K562 (cell line): Measurements from ENCODE around the gene CRK. TPM values are rescaled to one million over a fixed set of nuclear protein-coding genes. Genes with fewer than 3 reads are reported as not detected.

Experiments
- ATAC-seq: fragments of 200-7000 bp; cut with Tn5 transposase; 3 replicates; pipeline ENCODE4 v1.9.1; 2020; ENCODE audit warnings: moderate library complexity
- BruUV-seq: library from RNA; stranded (reverse); fragments of 400-500 nt; replicated peaks from 2 replicates; lab custom pipeline; 2021; lab: Mats Ljungman, UMichigan
- CTCF ChIA-PET: fragments of 300-600 bp; formaldehyde crosslinking; extraction: SDS; loops from one replicate; lab custom pipeline; 2021; ENCODE audit warnings: low intra/inter-chr PET ratio; lab: Yijun Ruan, JAX
- POLR2A ChIA-PET: fragments of 300-600, 350-650 bp; sonication (Branson Sonifier 250); formaldehyde crosslinking; extraction: SDS; loops from one replicate; lab custom pipeline; 2021; ENCODE audit warnings: antibody characterized with exemption, inconsistent platforms; lab: Yijun Ruan, JAX
- DNase-seq, 4 experiments: peaks; one replicate each; pipeline versions ENCODE4 v3.0.0 to v3.0.0-alpha.2; 2011 to 2018; ENCODE audit warnings: low spot score in 3 of 4, mixed read lengths in 3 of 4; ENCODE audit errors: extremely low read depth in 1 of 4
- FAIRE-seq: peaks from 2 replicates; lab custom pipeline; 2011; peaks lifted over from hg19 to GRCh38; lab: Jason Lieb, UNC
- H2AFZ ChIP-seq: 2 replicates; pipeline ENCODE4 v1.6.0; 2011; ENCODE audit warnings: low read depth, low read length, control low read depth, inconsistent platforms
- H3K27ac ChIP-seq: fragments of 200-600 bp; 3 replicates; pipeline ENCODE4 v1.8.0; 2011; ENCODE audit warnings: low read depth, mild to moderate bottlenecking, control low read depth, inconsistent platforms, low read length, moderate library complexity, mixed read lengths; ENCODE audit errors: extremely low read depth
- H3K27me3 ChIP-seq, 2 experiments: fragments of 300-600 bp in 1 of 2; 2 replicates in 1 of 2; 3 replicates in 1 of 2; pipeline versions ENCODE4 v1.6.0 to v1.8.0; 2011; ENCODE audit warnings: inconsistent platforms in 2 of 2, low read length in 2 of 2, mild to moderate bottlenecking in 1 of 2, mixed read lengths in 1 of 2, moderate library complexity in 1 of 2; ENCODE audit not compliant: control insufficient read depth in 2 of 2, insufficient read depth in 2 of 2
- H3K36me3 ChIP-seq: fragments of 300-600 bp; 3 replicates; pipeline ENCODE4 v1.8.0; 2011; ENCODE audit warnings: mild to moderate bottlenecking, low read length, inconsistent platforms; ENCODE audit not compliant: control insufficient read depth, insufficient read depth
- H3K4me1 ChIP-seq, 2 experiments: fragments of 200-600 bp in 1 of 2; replicated peaks in 1 of 2; 2 replicates in 1 of 2; 3 replicates in 1 of 2; pipeline versions ENCODE4 v1.5.1 to v1.8.0; 2011; ENCODE audit warnings: inconsistent platforms in 2 of 2, low read length in 2 of 2, mild to moderate bottlenecking in 1 of 2, mixed read lengths in 1 of 2, moderate library complexity in 1 of 2; ENCODE audit not compliant: control insufficient read depth in 2 of 2, insufficient read depth in 2 of 2
- H3K4me2 ChIP-seq: 2 replicates; pipeline ENCODE4 v1.6.1; 2011; ENCODE audit warnings: low read length, control low read depth, inconsistent platforms, mixed read lengths; ENCODE audit not compliant: insufficient read depth
- H3K4me3 ChIP-seq: fragments of 200-600 bp; sonication (generic), shearing (Covaris generic); 2 replicates; pipeline ENCODE4 v1.5.1; 2016; ENCODE audit warnings: control low read depth, inconsistent platforms
- H3K79me2 ChIP-seq: fragments of 200-600 bp; 3 replicates; pipeline ENCODE4 v1.8.0; 2011; ENCODE audit warnings: low read length, inconsistent platforms; ENCODE audit not compliant: control insufficient read depth, insufficient read depth
- H3K9ac ChIP-seq, 2 experiments: 2 replicates each; pipeline versions ENCODE4 v1.6.0 to v1.6.1; 2011; ENCODE audit warnings: low read depth in 2 of 2, low read length in 2 of 2, control low read depth in 1 of 2, inconsistent platforms in 1 of 2, mild to moderate bottlenecking in 1 of 2, mixed read lengths in 1 of 2; ENCODE audit not compliant: insufficient read depth in 1 of 2
- H3K9me1 ChIP-seq: one replicate; pipeline ENCODE4 v1.6.0; 2011; ENCODE audit warnings: inconsistent platforms, mild to moderate bottlenecking, low read length, moderate library complexity; ENCODE audit not compliant: control insufficient read depth, insufficient read depth
- H3K9me3 ChIP-seq: replicated peaks from 2 replicates; pipeline ENCODE4 v1.5.1; 2011; ENCODE audit warnings: low read depth, low read length, inconsistent platforms; ENCODE audit not compliant: control insufficient read depth, insufficient read depth
- H4K20me1 ChIP-seq: replicated peaks from 2 replicates; pipeline ENCODE4 v1.6.1; 2011; ENCODE audit warnings: low read length, inconsistent platforms, mixed read lengths; ENCODE audit not compliant: control insufficient read depth, insufficient read depth
- KDM4B ChIP-seq, 2 experiments: fragments of 450-650 bp in 1 of 2; sonication (generic) in 1 of 2; IDR thresholded peaks; 2 replicates each; pipeline ENCODE4 v1.6.1; 2016 to 2017; ENCODE audit warnings: borderline replicate concordance in 2 of 2, antibody characterized with exemption in 1 of 2, low read depth in 1 of 2, mild to moderate bottlenecking in 1 of 2
- MIER1 ChIP-seq: fragments of 450-650 bp; IDR thresholded peaks from 2 replicates; pipeline ENCODE4 v1.6.1; 2016; ENCODE audit warnings: antibody characterized with exemption, mild to moderate bottlenecking, low read depth
- NRF1 ChIP-seq, 2 experiments: fragments of 450-650 bp; IDR thresholded peaks in 1 of 2; conservative IDR thresholded peaks in 1 of 2; 2 replicates each; pipeline ENCODE4 v1.6.1; 2014; ENCODE audit warnings: mild to moderate bottlenecking in 2 of 2
- OTX1 ChIP-seq: fragments of 450-650 bp; formaldehyde crosslinking; IDR thresholded peaks from 2 replicates; pipeline ENCODE4 v1.4.0; 2022; ENCODE audit warnings: mild to moderate bottlenecking
- PHF21A ChIP-seq: fragments of 450-650 bp; IDR thresholded peaks from 2 replicates; pipeline ENCODE4 v1.6.1; 2017; ENCODE audit warnings: low read depth, borderline replicate concordance
- PHTF2 ChIP-seq: fragments of 250-450 bp; sonication (Bioruptor Pico); IDR thresholded peaks from 2 replicates; pipeline ENCODE4 v1.5.0; 2021; ENCODE audit warnings: mild to moderate bottlenecking
- SAFB ChIP-seq: fragments of 200-400 bp; formaldehyde crosslinking; IDR thresholded peaks from 2 replicates; pipeline ENCODE4 v1.6.1; 2017; ENCODE audit warnings: low read depth, low read length, borderline replicate concordance
- SRSF9 ChIP-seq: fragments of 200-400 bp; formaldehyde crosslinking; IDR thresholded peaks from 2 replicates; pipeline ENCODE4 v1.6.1; 2017; ENCODE audit warnings: low read depth, low read length, borderline replicate concordance
- ZFX ChIP-seq: sonication (generic); formaldehyde crosslinking; IDR thresholded peaks from 2 replicates; pipeline ENCODE4 v1.8.0; 2022; ENCODE audit warnings: mild to moderate bottlenecking, missing genetic modification reagents, moderate library complexity
- WGBS: fragments of 100-300 bp; shearing (Covaris generic); methylation state at CpG from one replicate; pipeline ENCODE4 v1.1.6; 2016; ENCODE audit warnings: low coverage, mixed read lengths; ENCODE audit not compliant: insufficient coverage; ENCODE audit errors: missing lambda C conversion rate; 5-methylcytosine and 5-hydroxymethylcytosine counted together
- in situ Hi-C: fragments of 300-500 bp; cut with MboI; formaldehyde crosslinking; loops from 4 replicates; pipeline ENCODE4 v1.15.0; 2018; ENCODE audit warnings: inconsistent platforms, mixed read lengths
- intact Hi-C: fragments of 100-400 bp; cut with micrococcal nuclease; formaldehyde crosslinking; loops from 2 replicates; pipeline ENCODE4 v1.14.2; 2022
- polyA plus RNA-seq, 8 experiments: library from polyadenylated mRNA; depleted of rRNA in 4 of 8; stranded (reverse) in 5 of 8; unstranded in 3 of 8; fragments of >200 nt; fragmentation: Nextera tagmentation in 2 of 8; fragmentation: Illumina TruSeq in 1 of 8; extraction: Ambion mirVana in 2 of 8; extraction: Trizol in 1 of 8; gene quantifications; 2 replicates each; pipeline versions ENCODE4 v1.2.1 to v1.2.3, GENCODE V29; 2011 to 2014; ENCODE audit warnings: inconsistent platforms in 1 of 8, missing spikeins in 1 of 8
- total RNA-seq, 7 experiments: library from RNA; depleted of rRNA in 6 of 7; stranded (reverse); fragments of >200 nt in 6 of 7; fragmentation: Illumina TruSeq in 2 of 7; extraction: Trizol in 2 of 7; gene quantifications; 2 replicates each; pipeline versions ENCODE4 v1.2.1 to v1.2.3, GENCODE V29; 2011 to 2021; ENCODE audit warnings: low replicate concordance in 1 of 7
- TF ChIP-seq, protein P1 (sequence below): fragments of 450-650 bp; formaldehyde crosslinking; IDR thresholded peaks from 2 replicates; pipeline ENCODE4 v1.4.0; 2022; ENCODE audit warnings: mild to moderate bottlenecking, moderate library complexity
- TF ChIP-seq, protein P2 (sequence below): fragments of 450-650 bp; formaldehyde crosslinking; IDR thresholded peaks from 2 replicates; pipeline ENCODE4 v1.4.0; 2020; ENCODE audit warnings: mild to moderate bottlenecking, moderate library complexity

Gene CRK
- total and polyA plus RNA-seq, 9 of the 15 experiments (the other 6 are each of a cell fraction or from before 2014, with no cell fraction given) = 13.1 to 40.2 (median 26.1) TPM

DNA sequence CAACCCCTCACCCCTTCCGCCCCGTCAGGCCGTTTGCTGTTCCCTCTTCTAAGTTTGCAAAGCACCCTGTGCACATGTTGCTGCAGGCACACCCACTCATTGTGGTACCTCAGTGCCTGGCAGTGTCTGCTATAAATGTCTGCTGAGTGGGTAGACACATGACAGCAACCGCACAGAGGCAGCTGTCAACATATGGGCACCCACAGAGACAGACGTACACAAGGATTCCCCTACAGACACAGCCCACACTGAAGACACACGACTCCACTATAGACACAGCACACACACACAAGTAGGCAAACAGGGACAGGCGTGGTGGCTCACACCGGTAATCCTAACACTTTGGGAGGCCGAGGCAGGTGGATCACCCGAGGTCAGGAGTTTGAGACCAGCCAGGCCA is 17.8 kb upstream of the CRK start:
- H3K4me2 ChIP-seq = no peak overlapping the region
- H2AFZ ChIP-seq = no peak overlapping the region
- no peak overlapping the region for H3K4me3 ChIP-seq
- FAIRE-seq = no peak
- no peak for ATAC-seq
- H3K9ac ChIP-seq = no peak overlapping the region
- peaks cover 0 to 14% of the 10 kb centered on the region in 2 experiments; a peak in 2 of 5 replicates for H3K4me1 ChIP-seq
- H3K27me3 ChIP-seq = no peaks in the 10 kb centered on the region
- CTCF ChIA-PET = no interaction called here
- 75% methylated on average over 9 of the region's 10 CpGs for WGBS
- H3K9me3 ChIP-seq = no peaks in the 10 kb centered on the region
- no peaks in the 10 kb centered on the region for H4K20me1 ChIP-seq
- no TSS peak for BruUV-seq
- TF ChIP-seq MIER1 (no peak), OTX1 (no peak), KDM4B (IDR thresholded peaks at IDR 0.05; ENCODE audit: borderline replicate concordance in 2 of 2, low read depth in 1 of 2) (no peak), PHF21A (no peak), SRSF9 (no peak), PHTF2 (CRISPR knock-in tag) (no peak), SAFB (no peak), NRF1 (conservative IDR thresholded peaks at IDR 0.05 in 1 of 2, IDR thresholded peaks at IDR 0.05 in 1 of 2) (no peak), ZFX (CRISPR knock-in tag) (no peak)
- TF ChIP-seq, protein P1, sequence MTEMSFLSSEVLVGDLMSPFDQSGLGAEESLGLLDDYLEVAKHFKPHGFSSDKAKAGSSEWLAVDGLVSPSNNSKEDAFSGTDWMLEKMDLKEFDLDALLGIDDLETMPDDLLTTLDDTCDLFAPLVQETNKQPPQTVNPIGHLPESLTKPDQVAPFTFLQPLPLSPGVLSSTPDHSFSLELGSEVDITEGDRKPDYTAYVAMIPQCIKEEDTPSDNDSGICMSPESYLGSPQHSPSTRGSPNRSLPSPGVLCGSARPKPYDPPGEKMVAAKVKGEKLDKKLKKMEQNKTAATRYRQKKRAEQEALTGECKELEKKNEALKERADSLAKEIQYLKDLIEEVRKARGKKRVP (CRISPR knock-in tag) = no peak
- TF ChIP-seq, protein P2, sequence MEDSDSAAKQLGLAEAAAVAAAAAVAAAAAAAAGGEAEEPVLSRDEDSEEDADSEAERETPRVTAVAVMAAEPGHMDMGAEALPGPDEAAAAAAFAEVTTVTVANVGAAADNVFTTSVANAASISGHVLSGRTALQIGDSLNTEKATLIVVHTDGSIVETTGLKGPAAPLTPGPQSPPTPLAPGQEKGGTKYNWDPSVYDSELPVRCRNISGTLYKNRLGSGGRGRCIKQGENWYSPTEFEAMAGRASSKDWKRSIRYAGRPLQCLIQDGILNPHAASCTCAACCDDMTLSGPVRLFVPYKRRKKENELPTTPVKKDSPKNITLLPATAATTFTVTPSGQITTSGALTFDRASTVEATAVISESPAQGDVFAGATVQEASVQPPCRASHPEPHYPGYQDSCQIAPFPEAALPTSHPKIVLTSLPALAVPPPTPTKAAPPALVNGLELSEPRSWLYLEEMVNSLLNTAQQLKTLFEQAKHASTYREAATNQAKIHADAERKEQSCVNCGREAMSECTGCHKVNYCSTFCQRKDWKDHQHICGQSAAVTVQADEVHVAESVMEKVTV (CRISPR knock-in tag) = no peak
- TF ChIP-seq, all 486 proteins: peak for 0
- in situ Hi-C loops = no loop called here
- intact Hi-C loops = no loop called here
- POLR2A ChIA-PET = interaction anchor here (1.6 kb wide), 1 partner anchor 11 kb away, joined by 4 read pairs; no protein-coding TSS in a partner anchor
- Histone ChIP-seq H3K36me3 (peaks cover 32% of the 10 kb centered on the region; the same call in 2 of the 3 replicates), H3K79me2 (no peaks in the 10 kb centered on the region), H3K27ac (no peak overlapping the region), H3K9me1 (no peaks in the 10 kb centered on the region)
- DNase-seq = no peak
